T47D (cell line): ENCODE results near the gene SMC4.
"Not testable (repeated sequence)": the region's sequence is repeated elsewhere in the genome, so short reads cannot be mapped to it uniquely, and the experiment has no call there.

ENCODE experiments used
- DNase-seq, 2 experiments: peaks; one replicate each; pipeline versions ENCODE4 v3.0.0 to v3.0.0-alpha.2; 2011 to 2012; ENCODE audit warnings: low read depth in 1 of 2, low spot score in 1 of 2
- JUND ChIP-seq: IDR thresholded peaks from 2 replicates; pipeline ENCODE4 v1.6.1; 2012; ENCODE audit warnings: low read depth
- in situ Hi-C: cut with HindIII; loops from 2 replicates; pipeline ENCODE4 v1.10.0; 2016; ENCODE audit warnings: low sequenced_read_pairs, low pct_unique_long_range_greater_than_20kb

The SMC4 gene

GRCh38 chr3:160435747-160436146 lies 36.3 kb downstream of the SMC4 start:
- peak; percentile 15; the same call in 1 of the 2 replicates for TF ChIP-seq JUND
- in situ Hi-C loops, result no loop called here
- DNase-seq, result no peak

GRCh38 chr3:160437083-160437455 lies 37.6 kb downstream of the SMC4 start:
- TF ChIP-seq JUND, result no peak
- no peak for DNase-seq
- in situ Hi-C loops, result no loop called here

- no peak for DNase-seq
- in situ Hi-C loops, result no loop called here
- no peak for TF ChIP-seq JUND
Measured at GRCh38 chr3:160440687-160441086, 41.2 kb downstream of the SMC4 start.

- TF ChIP-seq JUND, result no peak
- in situ Hi-C loops, result no loop called here
- peak in 1 of 2 experiments; percentile 94 for DNase-seq
Measured at GRCh38 chr3:160444411-160444810, 45.0 kb downstream of the SMC4 start.

GRCh38 chr3:160445854-160446253 lies 46.4 kb downstream of the SMC4 start:
- TF ChIP-seq JUND, result no peak
- in situ Hi-C loops, result no loop called here
- no peak for DNase-seq

GRCh38 chr3:160446522-160447056 lies 47.1 kb downstream of the SMC4 start:
- in situ Hi-C loops, result no loop called here
- TF ChIP-seq JUND, result no peak
- no peak for DNase-seq

- TF ChIP-seq JUND, result no peak
- no peak for DNase-seq
- in situ Hi-C loops, result no loop called here
Measured at GRCh38 chr3:160447544-160447943, 48.1 kb downstream of the SMC4 start.

GRCh38 chr3:160448845-160449635 lies 49.6 kb downstream of the SMC4 start:
- peak; percentile 35 to 51 for DNase-seq
- in situ Hi-C loops, result no loop called here
- no peak for TF ChIP-seq JUND

GRCh38 chr3:160449636-160450598 lies 50.5 kb downstream of the SMC4 start, which contains the start of gene TRIM59:
TRIM59 (minus strand) TSS chr3:160449786; CDS start chr3:160439183, 10,603 bp downstream.
- TF ChIP-seq JUND, result no peak
- peak; percentile 99 to 100 for DNase-seq
- in situ Hi-C loops, result no loop called here

GRCh38 chr3:160450846-160451245 lies 51.4 kb downstream of the SMC4 start:
- no peak for DNase-seq
- in situ Hi-C loops, result no loop called here
- no peak for TF ChIP-seq JUND

- TF ChIP-seq JUND, result no peak
- DNase-seq, result no peak
- in situ Hi-C loops, result no loop called here
Measured at GRCh38 chr3:160451602-160452001, 52.2 kb downstream of the SMC4 start.

GRCh38 chr3:160452251-160452650 lies 52.8 kb downstream of the SMC4 start:
- DNase-seq, in situ Hi-C loops: not testable (repeated sequence)

GRCh38 chr3:160454995-160455394 lies 55.5 kb downstream of the SMC4 start:
- in situ Hi-C loops, result no loop called here
- no peak for DNase-seq
- TF ChIP-seq JUND, result no peak
